Keratinocyte (primary cell): ENCODE results near the gene SST. TPM values are rescaled to one million over a fixed set of nuclear protein-coding genes. Genes with fewer than 3 reads are reported as not detected.
"Not testable (repeated sequence)": the region's sequence is repeated elsewhere in the genome, so short reads cannot be mapped to it uniquely, and the experiment has no call there.

Source experiments
- DNase-seq: peaks from one replicate; pipeline ENCODE4 v3.0.0-alpha.2; 2011; ENCODE audit warnings: low read depth, missing footprints, low spot score
- FAIRE-seq: peaks from 2 replicates; lab custom pipeline; 2011; peaks lifted over from hg19 to GRCh38; lab: Jason Lieb, UNC
- H2AFZ ChIP-seq: 2 replicates; pipeline ENCODE4 v1.6.0; 2012; ENCODE audit warnings: low read length, control low read depth, inconsistent platforms; ENCODE audit not compliant: control insufficient read depth
- H3K27ac ChIP-seq: 2 replicates; pipeline ENCODE4 v1.5.1; 2011; ENCODE audit warnings: low read length; ENCODE audit not compliant: control insufficient read depth, insufficient read depth
- H3K27me3 ChIP-seq: 3 replicates; pipeline ENCODE4 v1.6.0; 2011; ENCODE audit warnings: low read length; ENCODE audit not compliant: control insufficient read depth, insufficient read depth; ENCODE audit errors: extremely low read depth
- H3K36me3 ChIP-seq, 2 experiments: 2 replicates in 1 of 2; 3 replicates in 1 of 2; pipeline ENCODE4 v1.5.1; 2011; ENCODE audit warnings: low read length in 2 of 2, mild to moderate bottlenecking in 1 of 2; ENCODE audit not compliant: control insufficient read depth in 2 of 2, insufficient read depth in 2 of 2; ENCODE audit errors: extremely low read depth in 1 of 2
- H3K4me1 ChIP-seq: 3 replicates; pipeline ENCODE4 v1.5.1; 2011; ENCODE audit warnings: low read length; ENCODE audit not compliant: control insufficient read depth, insufficient read depth; ENCODE audit errors: extremely low read depth
- H3K4me2 ChIP-seq: 3 replicates; pipeline ENCODE4 v1.6.0; 2011; ENCODE audit warnings: low read depth, low read length; ENCODE audit not compliant: control insufficient read depth, insufficient read depth; ENCODE audit errors: extremely low read depth
- H3K4me3 ChIP-seq, 3 experiments: fragments of 200-600 bp in 1 of 3; sonication (generic) in 1 of 3; 2 replicates in 2 of 3; 3 replicates in 1 of 3; pipeline ENCODE4 v1.5.1; 2011 to 2016; ENCODE audit warnings: low read length in 3 of 3, mild to moderate bottlenecking in 3 of 3, control low read depth in 2 of 3, inconsistent platforms in 1 of 3, low read depth in 1 of 3, mixed read lengths in 1 of 3, mixed run types in 1 of 3, moderate library complexity in 1 of 3; ENCODE audit not compliant: control insufficient read depth in 2 of 3, insufficient read depth in 2 of 3; ENCODE audit errors: extremely low read depth in 1 of 3
- H3K79me2 ChIP-seq: 2 replicates; pipeline ENCODE4 v1.6.0; 2012; ENCODE audit warnings: low read length; ENCODE audit not compliant: control insufficient read depth, insufficient read depth
- H3K9ac ChIP-seq: 3 replicates; pipeline ENCODE4 v1.6.0; 2011; ENCODE audit warnings: low read length; ENCODE audit not compliant: control insufficient read depth, insufficient read depth; ENCODE audit errors: extremely low read depth
- H3K9me1 ChIP-seq: 3 replicates; pipeline ENCODE4 v1.6.0; 2011; ENCODE audit warnings: low read length; ENCODE audit not compliant: control insufficient read depth, insufficient read depth; ENCODE audit errors: extremely low read depth
- H3K9me3 ChIP-seq: 2 replicates; pipeline ENCODE4 v1.5.1; 2012; ENCODE audit warnings: low read depth, low read length; ENCODE audit not compliant: control insufficient read depth
- H4K20me1 ChIP-seq: 3 replicates; pipeline ENCODE4 v1.6.0; 2011; ENCODE audit warnings: low read length; ENCODE audit not compliant: control insufficient read depth, insufficient read depth; ENCODE audit errors: extremely low read depth
- CTCF ChIP-seq, 3 experiments: IDR thresholded peaks in 1 of 3; conservative IDR thresholded peaks in 1 of 3; optimal IDR thresholded peaks in 1 of 3; 2 replicates in 2 of 3; 3 replicates in 1 of 3; pipeline versions ENCODE3 to v1.5.1; 2011; ENCODE audit warnings: low read length in 3 of 3, mild to moderate bottlenecking in 3 of 3, moderate library complexity in 2 of 3, control low read depth in 1 of 3, inconsistent platforms in 1 of 3; ENCODE audit not compliant: insufficient read depth in 2 of 3; ENCODE audit errors: extremely low read depth in 1 of 3
- EZH2 ChIP-seq: IDR thresholded peaks from one replicate; pipeline ENCODE4 v1.6.1; 2012; ENCODE audit warnings: inconsistent platforms, mild to moderate bottlenecking, low read length, moderate library complexity
- dilution Hi-C: fragments of 300-500 bp; cut with MboI; formaldehyde crosslinking; loops from one replicate; pipeline ENCODE4 v1.7.0; 2020; ENCODE audit warnings: low sequenced_read_pairs; ENCODE audit not compliant: extremely low pct_ligation_motif_present
- polyA plus RNA-seq, 5 experiments: library from polyadenylated mRNA; depleted of rRNA in 3 of 5; stranded (reverse) in 3 of 5; stranded (forward) in 1 of 5; unstranded in 1 of 5; fragments of >200 nt; gene quantifications; 1 replicate in 1 of 5; 2 replicates in 3 of 5; 3 replicates in 1 of 5; pipeline versions ENCODE4 v1.2.1 to v1.2.3, GENCODE V29; 2011 to 2012; ENCODE audit warnings: missing spikeins in 2 of 5, low read depth in 1 of 5, low replicate concordance in 1 of 5

The SST gene
- polyA plus RNA-seq, 1 donor (not counting 4 experiments of a cell fraction or from before 2014, with no cell fraction given): not detected

GRCh38 chr3:187646906-187647660 is 23.1 kb downstream of the SST start:
- H3K27me3 ChIP-seq: peaks cover 5% of the 10 kb centered on the region
- H3K9ac ChIP-seq: no peak overlapping the region
- H3K9me3 ChIP-seq: no peaks in the 10 kb centered on the region
- TF ChIP-seq EZH2: no peak
- TF ChIP-seq CTCF (optimal IDR thresholded peaks at IDR 0.05 in 1 of 3, IDR thresholded peaks at IDR 0.05 in 1 of 3, conservative IDR thresholded peaks at IDR 0.05 in 1 of 3; ENCODE audit: extremely low read depth in 1 of 3, insufficient read depth in 2 of 3, low read length in 3 of 3): no peak
- H3K4me3 ChIP-seq: no peak overlapping the region
- H3K36me3 ChIP-seq: no peaks in the 10 kb centered on the region
- no peak for DNase-seq
- no peak overlapping the region for H3K4me2 ChIP-seq
- H3K9me1 ChIP-seq: no peaks in the 10 kb centered on the region
- FAIRE-seq: no peak
- no peak overlapping the region for H2AFZ ChIP-seq
- H4K20me1 ChIP-seq: no peaks in the 10 kb centered on the region
- H3K4me1 ChIP-seq: no peaks in the 10 kb centered on the region
- H3K79me2 ChIP-seq: no peaks in the 10 kb centered on the region
- dilution Hi-C loops: no loop called here
- no peak overlapping the region for H3K27ac ChIP-seq

GRCh38 chr3:187645379-187645778 is 24.8 kb downstream of the SST start:
- H3K36me3 ChIP-seq, H3K9me3 ChIP-seq, H3K79me2 ChIP-seq, dilution Hi-C loops, FAIRE-seq, H3K9me1 ChIP-seq, H3K4me3 ChIP-seq, H4K20me1 ChIP-seq, DNase-seq, H3K4me1 ChIP-seq, H3K27ac ChIP-seq, H3K4me2 ChIP-seq, H2AFZ ChIP-seq, H3K27me3 ChIP-seq, H3K9ac ChIP-seq: not testable (repeated sequence)

- Histone ChIP-seq H3K9me3 (no peaks in the 10 kb centered on the region), H3K9me1 (no peaks in the 10 kb centered on the region), H3K9ac (no peak overlapping the region), H2AFZ (no peak overlapping the region), H4K20me1 (no peaks in the 10 kb centered on the region), H3K4me3 (no peak overlapping the region), H3K79me2 (no peaks in the 10 kb centered on the region), H3K4me2 (no peak overlapping the region), H3K27ac (no peak overlapping the region), H3K27me3 (peaks cover 3% of the 10 kb centered on the region), H3K4me1 (no peaks in the 10 kb centered on the region), H3K36me3 (no peaks in the 10 kb centered on the region)
- DNase-seq (no peak), FAIRE-seq (no peak)
- no peak for TF ChIP-seq EZH2
- TF ChIP-seq CTCF (optimal IDR thresholded peaks at IDR 0.05 in 1 of 3, IDR thresholded peaks at IDR 0.05 in 1 of 3, conservative IDR thresholded peaks at IDR 0.05 in 1 of 3; ENCODE audit: extremely low read depth in 1 of 3, insufficient read depth in 2 of 3, low read length in 3 of 3): no peak
- dilution Hi-C loops: no loop called here
Measured at GRCh38 chr3:187642861-187643260, 27.3 kb downstream of the SST start.
